HG03521 (cell line): ENCODE measurements around the gene LENG9.
A peak's percentile ranks its signal among the peaks of the same experiment; 100 is the strongest.
"Not testable (repeated sequence)": the region's sequence is repeated elsewhere in the genome, so short reads cannot be mapped to it uniquely, and the experiment has no call there.

ENCODE experiments used
- ATAC-seq: cut with Tn5 transposase; IDR thresholded peaks from one replicate; pipeline ENCODE4 v1.9.1; 2021; ENCODE audit warnings: mild to moderate bottlenecking, moderate library complexity; ENCODE audit not compliant: unreplicated experiment

LENG9 gene

DNA sequence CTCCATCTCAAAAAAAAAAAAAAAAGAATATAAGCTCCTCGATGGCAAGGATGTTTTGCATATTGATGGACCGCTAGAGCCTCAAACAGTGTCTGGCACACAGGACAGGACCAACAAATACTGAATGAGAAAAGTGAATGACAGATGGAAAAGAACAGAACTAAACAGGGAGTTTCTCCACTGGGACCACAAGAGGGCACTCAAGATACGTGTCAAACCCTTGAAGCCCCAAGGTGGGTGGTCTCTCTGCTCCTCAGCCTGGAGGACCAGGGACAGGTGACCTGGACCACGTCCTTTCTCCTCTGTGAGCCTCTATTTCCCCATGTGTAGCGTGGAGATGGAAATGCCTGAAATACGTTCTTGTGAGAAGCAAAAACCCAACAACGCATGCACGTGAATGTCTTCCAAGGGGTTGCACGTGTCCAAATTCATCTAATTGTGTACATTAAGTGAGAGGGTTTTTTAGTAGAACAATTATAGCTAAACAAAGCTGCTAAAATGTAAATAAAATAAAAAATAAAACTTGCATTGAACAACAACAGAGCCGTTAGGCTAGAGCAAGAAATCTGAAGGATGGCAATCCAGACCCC, 15.2 kb upstream of the LENG9 start:
- ATAC-seq, result no peak

DNA sequence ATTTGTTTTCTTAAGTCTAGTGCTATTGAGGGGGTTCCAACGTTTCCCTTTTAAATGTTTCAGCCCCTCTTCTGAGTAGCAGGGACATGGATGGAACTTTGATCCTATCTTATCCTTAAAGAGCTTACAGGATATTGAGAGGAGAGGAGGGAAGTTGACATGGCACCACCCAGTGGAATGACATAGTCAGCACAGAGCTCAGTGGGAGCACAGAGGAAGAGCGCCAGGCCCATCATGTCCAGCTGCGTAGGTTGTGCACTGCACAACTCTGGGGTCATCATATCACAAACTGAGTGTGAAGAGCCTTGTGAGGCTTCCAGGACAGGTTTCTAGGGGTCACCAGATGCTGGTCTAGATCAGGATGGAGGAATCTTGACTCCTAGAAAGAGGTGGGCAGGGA, 14.1 kb upstream of the LENG9 start:
- no peak for ATAC-seq

DNA sequence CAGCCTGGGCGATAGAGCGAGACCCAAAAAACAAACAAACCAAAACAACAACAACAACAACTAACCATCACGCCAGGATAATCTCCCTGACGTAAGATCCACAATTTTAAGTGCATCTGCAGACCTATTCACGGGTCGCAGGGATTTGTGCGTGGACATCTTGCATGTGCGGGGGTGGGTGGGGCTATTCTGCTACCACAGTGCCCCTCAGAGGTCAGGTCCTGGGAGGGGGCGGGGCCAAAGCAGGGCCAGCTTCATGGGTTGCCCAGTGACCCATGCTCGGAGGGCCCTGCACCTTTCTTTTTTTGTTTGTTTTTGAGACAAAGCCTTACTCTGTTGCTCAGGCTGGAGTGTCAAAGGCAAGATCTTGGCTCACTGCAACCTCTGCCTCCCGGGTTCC, 12.1 kb upstream of the LENG9 start:
- no peak for ATAC-seq

DNA sequence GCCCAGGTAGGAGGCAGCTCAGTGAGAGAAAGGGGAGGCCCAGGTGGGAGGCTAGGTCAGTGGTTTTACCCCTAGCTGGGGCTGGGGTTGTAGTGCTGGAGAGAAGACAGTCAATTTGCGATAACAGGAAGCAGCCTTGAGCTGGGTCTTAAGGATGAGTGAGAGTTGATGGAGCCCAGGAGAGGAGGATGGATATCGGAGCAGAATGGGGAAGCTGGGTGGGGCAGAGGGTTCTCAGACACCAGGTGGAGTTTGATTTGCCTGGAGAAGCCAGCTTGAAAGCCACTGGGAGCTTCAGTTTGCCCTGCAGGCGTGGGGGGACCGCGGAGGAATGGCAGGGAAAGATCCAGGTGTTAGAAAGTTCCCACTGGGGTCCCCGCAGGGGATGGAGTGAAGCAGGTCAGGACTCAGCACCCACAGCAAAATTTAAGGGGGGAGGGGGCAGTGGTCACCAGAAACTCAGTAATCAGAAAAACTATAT, 10.4 kb upstream of the LENG9 start:
- ATAC-seq, result no peak

DNA sequence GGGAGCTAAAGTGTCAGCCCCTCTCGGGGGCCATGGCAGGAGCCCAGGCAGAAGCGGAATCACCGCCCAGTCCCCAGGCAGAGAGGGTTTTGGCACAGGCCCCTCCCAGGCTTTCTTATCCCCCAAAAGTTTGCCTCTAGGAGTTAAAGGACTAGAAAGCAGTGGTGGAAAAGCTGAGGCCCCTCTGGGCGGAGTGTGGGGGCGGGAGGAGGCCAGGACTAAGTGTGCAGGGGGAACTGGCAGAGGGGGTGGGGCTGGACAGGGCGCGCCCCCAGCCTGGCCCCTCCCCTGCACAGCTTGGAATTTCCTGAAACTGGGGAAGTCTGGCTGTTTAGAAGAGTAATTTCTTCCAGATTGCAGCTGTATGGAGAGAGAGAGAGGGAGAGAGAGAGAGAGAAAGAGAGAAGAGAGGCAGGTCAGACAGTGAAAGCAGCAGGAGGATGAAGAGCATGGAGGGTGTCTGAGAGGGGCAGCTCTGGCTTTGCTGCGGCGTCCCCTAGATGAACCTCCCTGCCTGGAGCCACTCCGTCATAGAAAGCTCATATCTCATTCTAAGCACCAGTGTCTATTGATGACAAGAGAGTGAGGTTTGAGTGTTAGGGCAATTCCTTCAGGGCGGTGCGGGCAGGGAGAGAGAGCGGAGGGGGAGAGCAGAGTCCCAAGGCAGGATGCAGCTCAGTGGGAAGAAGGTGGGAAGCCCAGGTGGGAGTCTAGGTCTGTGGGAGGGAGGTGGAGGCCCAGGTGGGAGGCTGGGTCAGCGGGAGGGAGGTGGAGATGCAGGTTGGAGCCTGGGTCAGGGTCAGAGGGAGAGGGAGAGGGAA, 9.7 kb upstream of the LENG9 start, which contains the start of gene CDC42EP5:
Gene CDC42EP5, minus strand, starts transcription at position 226 of the 821 bp plus-strand sequence. CDS start 7,749 bp downstream, outside the sequence.
- no peak for ATAC-seq

DNA sequence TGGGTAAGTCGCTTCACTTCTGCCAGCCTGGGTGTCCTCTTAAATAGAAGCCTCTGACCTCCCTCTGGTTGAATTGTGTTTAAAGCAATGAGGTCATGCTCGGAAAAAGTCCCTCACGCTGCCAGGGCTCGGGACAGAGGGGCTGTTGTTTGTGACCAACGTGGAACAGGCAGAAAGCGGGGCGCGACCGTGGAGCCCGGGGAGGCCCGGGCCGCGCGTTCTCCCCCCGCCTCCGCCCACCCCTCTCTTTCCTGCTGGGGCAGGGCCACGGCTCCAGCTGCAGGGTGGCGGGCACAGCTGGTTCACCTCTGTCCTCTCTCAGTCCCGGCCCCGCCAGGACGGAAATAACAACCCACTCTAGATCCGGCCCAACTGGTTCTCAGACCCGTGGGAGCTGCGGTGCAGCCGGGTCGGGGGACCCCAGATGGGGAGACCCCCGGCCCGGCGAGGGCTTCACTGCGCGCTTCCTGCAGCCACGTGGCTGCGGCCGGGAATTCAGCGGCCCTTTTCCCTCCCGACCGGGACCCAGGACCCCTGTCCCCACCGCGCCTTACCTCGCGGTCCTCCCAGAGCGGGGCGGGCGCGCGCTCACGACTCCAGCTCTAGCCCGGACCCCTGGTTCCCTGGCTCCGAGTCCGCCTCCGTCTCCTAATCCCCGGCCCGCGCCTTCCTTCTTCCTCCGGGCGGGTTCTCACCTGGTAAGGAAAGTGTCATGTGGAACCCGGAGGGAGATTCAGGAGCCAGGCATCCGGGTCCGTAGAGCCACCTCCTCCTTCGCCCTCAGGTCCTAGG, 7.6 kb upstream of the LENG9 start:
- ATAC-seq, result no peak

DNA sequence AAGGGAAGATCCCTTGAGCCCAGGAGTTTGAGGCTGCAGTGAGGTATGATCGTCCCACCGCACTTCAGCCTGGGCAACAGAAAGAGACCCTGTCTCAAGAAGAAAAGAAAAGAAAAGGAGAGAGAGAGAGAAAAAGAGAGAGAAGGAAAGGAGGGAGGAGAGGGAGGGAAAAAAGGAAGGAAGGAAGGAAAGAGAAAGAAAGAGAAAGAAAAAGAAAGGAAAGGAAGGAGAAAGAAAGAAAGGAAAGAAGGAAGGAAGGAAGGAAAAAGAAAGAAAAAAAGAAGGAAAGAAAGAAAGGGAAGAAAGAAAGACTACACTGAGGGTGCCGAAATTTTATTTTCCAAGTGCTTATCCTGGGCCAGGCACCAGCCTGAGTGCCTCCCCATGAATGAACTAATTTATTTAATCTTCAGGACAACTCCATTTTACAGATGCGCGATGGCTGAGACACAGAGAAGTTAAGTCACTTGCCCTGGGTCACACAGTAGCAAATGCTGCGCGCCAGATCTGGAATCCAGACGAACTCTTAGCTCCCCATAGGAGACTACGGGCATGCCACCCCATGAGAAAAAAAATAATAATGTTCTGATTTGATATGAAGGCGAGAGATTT, 6.8 kb upstream of the LENG9 start:
- ATAC-seq, result no peak

DNA sequence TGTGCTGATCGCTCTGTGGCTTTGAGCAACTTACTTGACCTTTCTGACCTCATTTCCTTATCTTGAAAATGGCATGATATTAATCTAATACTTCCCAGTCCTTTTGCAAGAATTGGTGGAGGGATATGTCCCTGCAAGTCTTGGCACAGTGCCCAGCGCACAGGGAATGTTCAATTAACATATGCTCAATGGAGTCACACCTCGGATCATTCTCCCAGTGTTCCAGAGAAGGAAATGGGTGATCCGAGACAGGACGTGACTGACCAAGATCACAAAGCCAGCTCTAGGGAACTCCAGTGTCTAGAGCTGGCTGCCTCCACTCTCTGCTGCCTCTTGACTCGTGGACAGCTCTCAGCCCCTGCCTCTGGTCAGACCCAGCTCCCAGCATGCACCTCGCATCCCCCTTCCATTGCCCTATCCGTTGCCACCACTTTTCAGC, 5.9 kb upstream of the LENG9 start:
- ATAC-seq, result no peak

DNA sequence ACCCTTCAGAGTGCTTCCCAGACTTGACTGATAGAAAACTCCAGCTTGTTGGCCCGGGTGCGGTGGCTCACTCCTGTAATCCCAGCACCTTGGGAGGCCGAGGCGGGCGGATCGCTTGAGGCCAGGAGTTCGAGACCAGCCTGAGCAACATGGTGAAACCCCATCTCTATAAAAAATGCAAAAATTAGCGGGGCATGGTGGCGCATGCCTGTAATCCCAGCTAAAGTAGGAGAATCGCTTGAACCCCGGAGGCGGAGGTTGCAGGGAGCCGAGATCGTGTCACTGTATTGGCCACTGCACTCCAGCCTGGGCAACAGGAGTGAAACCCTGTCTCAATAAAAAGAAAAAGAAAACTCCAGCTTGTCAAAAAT, 2.5 kb upstream of the LENG9 start:
- ATAC-seq, result not testable (repeated sequence)

DNA sequence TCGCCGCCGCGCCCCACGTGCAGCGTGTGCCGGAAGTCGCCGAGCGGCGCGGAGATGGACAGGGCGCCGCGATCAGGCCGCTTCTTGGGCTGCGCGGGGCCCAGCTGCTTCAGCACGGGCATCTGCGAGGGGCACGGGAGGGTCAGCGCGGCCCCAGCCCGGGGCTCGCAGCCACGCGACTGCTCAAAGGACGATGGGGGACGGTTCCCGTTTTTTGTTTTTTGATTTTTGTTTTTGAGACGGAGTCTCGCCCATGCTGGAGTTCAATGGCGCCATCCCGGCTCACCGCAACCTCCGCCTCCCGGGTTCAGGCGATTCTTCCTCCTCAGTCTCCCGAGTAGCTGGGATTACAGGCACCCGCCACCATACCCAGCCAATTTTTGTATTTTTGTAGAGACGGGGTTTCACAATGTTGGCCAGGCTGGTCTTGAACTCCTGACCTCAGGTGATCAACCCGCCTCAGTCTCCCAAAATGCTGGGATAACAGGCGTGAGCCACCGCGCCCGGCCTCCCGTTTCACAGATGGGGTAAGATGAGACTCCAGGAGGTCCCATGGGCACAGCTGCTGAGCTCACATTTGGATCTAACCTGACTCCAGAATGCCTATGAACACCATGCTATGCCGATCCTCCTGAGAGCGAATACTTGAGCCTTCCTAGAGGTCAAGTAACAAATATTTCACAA, 2.0 kb upstream of the LENG9 start:
- no peak for ATAC-seq

DNA sequence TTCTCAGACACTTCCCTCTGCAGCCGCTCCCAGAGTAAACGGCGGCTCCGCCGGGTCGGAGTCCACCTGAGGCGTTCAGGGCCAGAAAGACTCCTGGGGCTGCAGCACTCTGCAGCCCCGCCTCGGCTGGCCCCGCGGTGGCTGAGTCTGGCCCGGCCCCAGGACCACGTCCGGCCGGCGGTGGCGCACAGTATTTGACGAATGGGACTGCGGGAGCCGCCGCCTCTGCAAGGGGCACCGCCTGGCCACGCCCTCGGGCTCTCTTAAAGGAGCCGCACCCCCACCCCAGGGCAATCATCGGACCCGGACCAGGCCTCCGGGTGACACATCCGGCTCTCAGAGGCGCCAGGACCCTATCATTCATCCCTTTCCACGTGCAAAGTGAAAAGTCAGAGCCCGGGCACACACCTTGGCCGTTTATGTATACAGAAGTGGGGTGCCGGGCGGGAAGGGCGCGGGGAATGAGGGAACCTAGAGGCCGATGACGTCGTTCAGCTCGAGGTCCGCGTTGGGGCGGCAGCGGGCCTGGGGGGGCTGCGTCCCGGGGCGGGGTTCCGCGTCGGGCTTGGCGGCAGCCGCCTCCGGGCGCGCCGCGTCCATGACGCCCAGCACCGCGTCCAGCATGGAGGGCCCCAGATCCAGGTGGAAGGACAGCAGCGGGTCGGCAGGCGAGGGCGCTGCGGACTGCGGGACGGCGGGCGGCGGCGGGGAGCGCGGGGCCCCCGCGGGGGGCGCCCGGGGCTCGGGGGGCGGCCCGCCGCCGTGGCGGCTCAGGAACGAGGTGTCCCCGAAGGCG, 1.2 kb upstream of the LENG9 start:
- ATAC-seq, result peak; percentile 36

DNA sequence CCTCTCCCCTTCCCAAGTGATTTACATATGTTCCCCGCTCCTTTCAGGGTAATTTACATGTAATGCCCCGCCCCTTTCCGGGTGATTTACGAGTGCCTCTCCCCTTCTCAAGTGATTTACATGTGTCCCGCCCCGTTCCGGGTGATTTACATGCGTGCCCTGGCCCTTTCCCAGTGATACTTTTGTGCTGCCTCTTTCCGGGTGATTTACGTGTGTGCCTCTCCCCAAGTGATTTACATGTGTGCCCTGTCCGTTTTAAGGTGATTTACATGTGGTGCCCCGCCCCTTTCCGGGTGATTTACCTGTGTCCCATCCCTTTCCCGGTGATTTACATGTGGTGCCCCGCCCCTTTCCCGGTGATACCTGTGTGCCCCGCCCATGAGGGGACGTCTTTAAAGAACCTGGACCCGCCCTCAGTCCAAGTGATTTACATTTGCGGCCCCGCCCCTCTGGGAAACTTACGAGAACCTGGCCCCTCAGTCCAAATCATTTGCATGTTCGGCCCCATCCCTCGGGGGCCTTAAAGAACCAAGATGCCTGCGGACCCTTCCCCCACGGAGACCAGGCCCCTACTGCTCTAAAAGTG, 559 bp upstream of the LENG9 start:
- ATAC-seq, result peak; percentile 38

DNA sequence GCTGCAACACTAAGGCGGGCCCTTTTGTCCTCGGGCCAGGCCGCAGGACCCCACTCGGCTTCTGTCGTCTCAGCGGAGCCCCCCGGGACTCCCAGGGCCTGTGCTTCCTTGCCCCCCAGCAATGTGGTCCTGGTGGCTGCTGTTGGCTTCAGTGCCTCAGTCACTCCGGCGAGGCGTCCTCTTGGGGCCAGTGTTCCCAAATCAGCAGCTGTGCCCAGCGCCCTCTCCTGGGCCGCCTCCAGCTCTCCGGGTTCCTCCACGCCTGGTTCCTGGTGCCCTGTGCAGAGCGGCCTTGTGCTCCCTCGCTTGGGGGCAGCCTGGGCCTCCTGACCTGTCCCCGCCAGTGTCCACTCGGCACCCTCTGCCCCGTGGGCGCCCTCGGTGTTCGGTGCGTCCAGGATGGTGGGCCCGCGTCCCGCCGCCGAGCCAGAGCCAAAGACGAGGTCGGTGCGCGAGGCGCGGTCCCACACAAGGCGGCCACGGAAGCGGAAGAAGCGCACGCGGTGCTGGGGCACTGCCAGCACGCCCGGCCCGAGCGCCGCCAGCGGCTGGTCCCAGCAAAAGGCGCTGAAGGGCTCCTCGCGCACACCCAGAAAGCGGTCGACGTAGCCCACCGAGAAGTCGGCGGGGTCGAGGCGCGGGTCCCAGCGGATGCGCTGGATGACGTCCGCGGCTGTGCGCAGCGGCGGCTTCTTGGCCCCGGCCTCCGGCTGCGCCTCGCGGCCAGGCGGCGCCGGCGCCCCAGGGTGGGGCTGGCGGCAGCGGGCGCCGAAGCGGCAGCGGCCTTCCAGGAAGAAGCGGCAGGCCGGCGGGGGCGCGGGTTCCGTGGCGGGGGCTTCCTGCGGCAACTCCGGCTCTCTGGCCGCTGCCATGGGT, 685 bp downstream of the LENG9 start:
- ATAC-seq, result peak; percentile 8

DNA sequence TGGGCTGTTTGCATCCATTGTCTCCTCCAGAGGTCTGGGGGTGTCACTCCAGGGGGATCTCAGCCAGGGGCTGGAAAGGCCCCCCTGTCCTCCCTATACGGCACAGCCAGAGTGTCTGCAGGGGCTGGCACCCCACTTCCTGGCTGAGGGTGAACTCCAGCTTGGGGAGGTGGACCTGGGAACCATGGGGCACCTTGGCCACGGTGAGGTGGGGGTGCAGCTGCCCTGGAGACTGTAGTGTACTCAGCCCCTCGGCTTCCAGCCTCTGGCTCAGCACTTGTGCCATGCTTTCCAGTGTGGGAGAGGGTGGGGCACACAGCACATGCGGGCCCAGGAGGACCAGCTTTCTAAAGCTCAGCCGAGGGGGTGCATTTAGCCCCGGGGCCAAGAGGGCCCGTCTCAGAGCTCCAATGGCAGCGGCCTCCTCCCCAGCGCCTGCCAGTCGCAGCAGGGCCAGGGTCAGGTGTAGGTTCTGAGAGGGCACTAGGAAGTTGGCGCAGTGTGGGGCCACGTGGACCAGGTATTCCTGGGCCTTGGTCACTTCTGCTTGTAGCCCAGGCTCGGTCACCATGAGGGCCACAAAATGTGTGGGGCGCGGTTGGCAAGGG, 1.4 kb downstream of the LENG9 start:
- no peak for ATAC-seq

DNA sequence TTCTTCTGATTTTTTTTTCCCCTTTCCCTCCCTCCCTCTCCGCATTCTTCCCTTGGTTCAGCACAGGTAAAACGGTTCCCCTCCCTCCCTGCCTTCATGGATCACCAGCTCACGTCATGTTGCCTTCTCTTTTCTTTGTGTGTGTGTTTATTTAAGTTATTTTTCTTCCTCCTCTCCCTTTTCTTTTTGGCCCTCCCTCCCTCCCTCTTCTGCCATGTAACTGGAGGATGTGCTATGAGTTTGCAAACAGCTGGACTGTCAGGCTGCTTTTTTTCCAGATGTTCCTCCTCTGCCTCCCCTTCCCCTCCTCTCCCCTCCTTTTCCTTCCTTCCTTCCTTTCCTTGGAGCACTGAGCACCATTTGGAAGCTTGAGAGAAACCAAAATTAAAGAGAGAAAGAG, 2.0 kb downstream of the LENG9 start:
- no peak for ATAC-seq

DNA sequence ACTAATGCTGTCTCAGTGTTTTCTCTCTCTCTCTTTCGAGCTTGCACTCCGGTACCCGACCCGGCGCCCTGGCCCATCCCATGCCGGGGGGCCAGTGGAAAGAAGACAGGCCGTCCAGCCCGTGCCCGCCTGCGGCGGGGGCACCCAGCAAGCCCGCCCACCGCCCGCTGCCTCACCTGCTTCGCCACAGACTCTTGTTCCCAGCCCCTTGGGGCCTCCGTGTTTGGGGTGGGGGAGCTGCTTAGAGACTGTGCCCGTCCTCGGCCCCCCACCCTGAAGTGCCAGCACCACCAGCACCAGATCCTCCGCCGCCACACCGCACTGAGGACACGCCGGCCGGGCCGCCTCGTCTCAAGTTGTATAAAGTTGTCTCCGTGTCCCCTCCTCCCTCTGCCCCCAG, 2.4 kb downstream of the LENG9 start:
- ATAC-seq, result no peak

DNA sequence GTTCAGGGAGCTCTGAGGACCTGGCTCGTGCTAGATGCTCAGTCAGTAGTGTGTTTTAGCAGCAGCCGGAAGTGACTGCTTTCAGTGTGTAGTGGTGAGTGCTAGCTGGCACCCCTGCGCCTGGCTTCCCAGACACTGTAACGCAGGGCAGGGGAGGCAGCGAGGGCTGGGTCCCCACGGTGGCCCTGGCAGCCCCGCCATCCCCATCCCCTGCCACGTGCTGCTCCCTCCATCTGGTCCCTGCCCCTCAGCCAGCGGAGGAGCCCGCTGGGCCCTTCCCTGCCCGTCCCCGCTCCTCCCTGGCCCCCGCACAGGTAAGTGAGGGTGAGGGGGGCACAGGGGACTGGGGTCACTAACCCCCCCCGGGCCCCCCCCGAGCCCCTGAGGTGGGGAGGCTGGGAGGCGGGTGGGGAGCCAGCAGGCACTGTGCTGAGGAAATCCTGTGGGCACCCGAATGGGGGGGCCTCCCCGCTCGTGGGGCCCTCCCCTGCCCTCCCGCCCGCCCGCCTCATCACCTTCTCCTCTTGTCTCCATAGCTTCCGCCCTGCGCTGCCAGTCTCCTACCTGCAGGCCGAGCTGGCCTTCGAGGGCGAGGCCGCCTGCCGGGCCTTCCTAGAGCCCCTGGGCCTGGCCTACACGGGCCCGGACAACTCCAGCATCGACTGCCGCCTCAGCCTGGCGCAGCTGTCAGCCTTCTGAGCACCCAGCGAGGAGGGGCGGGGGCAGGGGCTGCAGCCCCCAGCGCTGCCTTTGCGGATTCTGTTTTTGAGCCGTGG, 3.2 kb downstream of the LENG9 start:
- ATAC-seq, result no peak
